Duodenal mucosa (tissue), 2 donors: ENCODE data around the gene KLHL34.

ENCODE experiments used
- H3K27ac ChIP-seq: one replicate; pipeline ENCODE4 v1.7.0; 2013; ENCODE audit warnings: low read depth, low read length
- H3K27me3 ChIP-seq, 2 donors: one replicate each; pipeline ENCODE4 v1.7.0; 2013; ENCODE audit warnings: low read length in 2 of 2, control low read depth in 1 of 2; ENCODE audit not compliant: insufficient read depth in 2 of 2, control insufficient read depth in 1 of 2
- H3K36me3 ChIP-seq, 2 donors: one replicate each; pipeline ENCODE4 v1.7.0; 2013; ENCODE audit warnings: low read length in 2 of 2, control low read depth in 1 of 2; ENCODE audit not compliant: insufficient read depth in 2 of 2, control insufficient read depth in 1 of 2
- H3K4me1 ChIP-seq, 2 donors: one replicate each; pipeline ENCODE4 v1.7.0; 2013; ENCODE audit warnings: low read length in 2 of 2, control low read depth in 1 of 2; ENCODE audit not compliant: insufficient read depth in 2 of 2, control insufficient read depth in 1 of 2
- H3K4me3 ChIP-seq, 2 donors: one replicate each; pipeline ENCODE4 v1.7.0; 2013; ENCODE audit warnings: low read length in 2 of 2, low read depth in 1 of 2
- H3K9ac ChIP-seq, 2 donors: one replicate each; pipeline ENCODE4 v1.7.0; 2013; ENCODE audit warnings: low read length in 2 of 2, low read depth in 1 of 2
- H3K9me3 ChIP-seq, 2 donors: one replicate each; pipeline ENCODE4 v1.7.0; 2013; ENCODE audit warnings: low read length in 2 of 2, control low read depth in 1 of 2; ENCODE audit not compliant: control insufficient read depth in 1 of 2

The KLHL34 gene

GRCh38 chrX:21612154-21612553 lies 46.0 kb downstream of the KLHL34 start:
- H3K27me3 ChIP-seq: no peaks in the 10 kb centered on the region
- no peaks in the 10 kb centered on the region for H3K9me3 ChIP-seq
- H3K27ac ChIP-seq: no peak overlapping the region
- no peaks in the 10 kb centered on the region for H3K4me1 ChIP-seq
- H3K4me3 ChIP-seq: no peak overlapping the region
- no peak overlapping the region for H3K9ac ChIP-seq
- no peaks in the 10 kb centered on the region for H3K36me3 ChIP-seq

GRCh38 chrX:21610168-21610567 lies 48.0 kb downstream of the KLHL34 start:
- Histone ChIP-seq H3K9ac (no peak overlapping the region), H3K9me3 (no peaks in the 10 kb centered on the region), H3K4me3 (no peak overlapping the region), H3K27me3 (no peaks in the 10 kb centered on the region), H3K27ac (no peak overlapping the region), H3K4me1 (no peaks in the 10 kb centered on the region), H3K36me3 (no peaks in the 10 kb centered on the region)

- Histone ChIP-seq H3K9me3 (no peaks in the 10 kb centered on the region), H3K9ac (no peak overlapping the region), H3K4me1 (no peaks in the 10 kb centered on the region), H3K27me3 (no peaks in the 10 kb centered on the region), H3K27ac (no peak overlapping the region), H3K4me3 (no peak overlapping the region), H3K36me3 (no peaks in the 10 kb centered on the region)
Measured at GRCh38 chrX:21606002-21606401, 52.1 kb downstream of the KLHL34 start.
